ENCODE data around the gene GATM.
"Not testable (repeated sequence)": the region's sequence is repeated elsewhere in the genome, so short reads cannot be mapped to it uniquely, and the experiment has no call there.

GATM gene

GRCh38 chr15:45347989-45348388 lies 30.4 kb downstream of the GATM start:
- DNase-seq = no peak

- DNase-seq = no peak
Measured at GRCh38 chr15:45347033-45347432, 31.3 kb downstream of the GATM start.

- no peak for DNase-seq
Measured at GRCh38 chr15:45346381-45346780, 32.0 kb downstream of the GATM start.

GRCh38 chr15:45343258-45343860 lies 35.0 kb downstream of the GATM start:
- DNase-seq = no peak

DNA sequence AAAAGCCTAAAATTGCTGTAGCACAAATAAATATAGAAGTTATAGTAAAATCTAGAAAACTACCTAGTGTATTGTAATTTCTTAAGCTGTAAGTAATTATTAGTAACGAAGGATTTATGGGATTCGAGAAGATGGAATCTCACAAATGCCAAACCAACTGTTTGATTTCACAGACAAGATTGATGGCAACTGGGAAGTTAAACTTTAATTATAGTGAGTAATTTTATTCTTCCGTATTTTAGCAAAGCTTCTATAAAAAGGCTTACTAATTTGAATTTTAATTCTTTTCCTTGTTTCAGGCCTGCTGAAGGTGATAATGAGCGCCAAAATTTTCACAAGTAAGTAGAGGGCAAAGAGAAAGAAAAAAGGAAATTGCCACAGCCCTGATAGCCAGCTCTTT lies 36.6 kb downstream of the GATM start:
- no peak for DNase-seq

GRCh38 chr15:45340429-45340828 lies 37.9 kb downstream of the GATM start:
- DNase-seq = no peak

- no peak for DNase-seq
Measured at GRCh38 chr15:45338417-45338816, 39.9 kb downstream of the GATM start.

DNA sequence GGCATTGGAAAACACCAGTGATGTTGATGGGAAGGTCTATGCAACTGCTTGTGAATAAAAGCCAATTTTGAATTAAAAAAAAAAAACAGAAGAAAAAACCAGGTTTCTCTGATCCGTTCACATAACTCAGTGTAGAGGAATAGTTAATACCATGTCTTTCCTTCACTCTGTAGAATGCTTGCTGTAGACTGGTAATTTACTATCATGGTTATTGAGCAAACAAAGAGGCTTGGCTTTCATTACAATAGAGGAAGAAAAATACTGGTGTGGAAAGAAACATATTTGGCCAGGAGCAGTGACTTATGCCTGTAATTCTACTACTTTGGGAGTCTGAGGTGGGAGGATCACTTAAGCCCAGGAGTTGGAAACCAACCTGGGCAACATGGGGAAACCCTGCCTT lies 41.1 kb downstream of the GATM start:
- DNase-seq = no peak

DNA sequence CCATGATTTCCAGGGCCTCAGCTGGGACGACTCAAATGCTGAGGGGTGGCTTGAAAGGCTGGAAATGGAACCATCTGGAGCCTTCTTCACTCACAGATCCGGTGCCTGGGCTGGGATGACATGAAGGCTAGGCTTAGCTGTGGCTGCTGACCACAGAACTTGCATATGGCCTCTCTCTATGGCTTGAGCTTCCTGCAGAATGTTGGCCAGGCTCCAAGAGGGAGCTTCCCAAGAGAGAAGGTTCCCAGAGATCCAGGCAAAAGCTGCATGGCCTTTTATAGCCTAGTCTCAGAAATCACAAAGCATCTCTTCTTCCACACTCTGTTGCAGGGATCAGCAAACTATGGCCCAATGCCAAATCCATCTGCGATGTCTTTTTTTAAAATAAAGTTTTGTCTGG lies 44.8 kb downstream of the GATM start:
- DNase-seq = no peak

DNA sequence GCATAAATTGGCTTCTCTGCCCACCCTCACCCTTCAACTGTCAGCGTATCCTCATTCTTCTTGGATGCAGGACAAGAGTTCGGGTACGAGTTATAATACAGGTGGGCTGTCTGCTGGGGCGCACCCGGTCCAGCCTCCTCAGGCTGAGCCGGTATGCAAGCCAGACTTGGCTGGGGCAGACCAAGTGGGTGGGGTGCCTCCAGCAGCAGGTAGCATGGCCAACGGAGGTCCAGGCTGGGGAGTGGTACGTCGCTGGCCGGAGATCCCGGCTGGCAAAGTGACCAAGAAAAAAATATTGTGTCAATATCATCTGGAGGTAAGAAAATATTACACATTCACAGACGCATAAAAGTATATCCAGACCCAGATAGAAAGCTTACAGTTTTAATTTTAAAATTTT lies 45.6 kb downstream of the GATM start:
- DNase-seq = no peak

DNA sequence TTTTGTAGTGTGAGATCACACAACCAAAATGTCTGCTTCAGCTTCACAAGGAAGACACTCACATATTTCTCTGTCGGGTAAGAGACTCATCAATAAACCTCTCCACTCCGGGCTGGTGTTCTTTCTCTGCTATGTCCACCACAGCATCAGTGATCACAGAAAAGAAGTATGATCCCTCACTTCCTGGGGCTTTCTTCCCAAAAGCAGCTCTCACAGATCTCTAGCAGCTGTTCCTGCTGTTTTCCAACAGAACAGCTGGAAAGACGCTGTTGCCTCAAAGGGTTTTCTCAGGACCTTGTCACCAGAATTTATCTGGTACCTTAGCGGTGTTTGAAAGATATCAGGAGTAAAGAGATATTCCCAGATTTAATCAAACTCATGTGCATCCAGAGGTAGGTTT lies 46.4 kb downstream of the GATM start:
- no peak for DNase-seq

GRCh38 chr15:45328663-45329062 lies 49.7 kb downstream of the GATM start:
- DNase-seq = no peak

GRCh38 chr15:45326741-45327140 lies 51.6 kb downstream of the GATM start:
- no peak for DNase-seq

GRCh38 chr15:45326280-45326679 lies 52.1 kb downstream of the GATM start:
- DNase-seq = no peak

GRCh38 chr15:45320581-45321205 lies 57.7 kb downstream of the GATM start:
- no peak for DNase-seq

- no peak for DNase-seq
Measured at GRCh38 chr15:45319472-45320214, 58.7 kb downstream of the GATM start.

GRCh38 chr15:45314960-45315359 lies 63.4 kb downstream of the GATM start:
- no peak for DNase-seq

GRCh38 chr15:45314117-45314516 lies 64.2 kb downstream of the GATM start:
- DNase-seq = not testable (repeated sequence)
